Adrenal gland (tissue), 12 donors: ENCODE measurements around the gene ATP6V1F. TPM values are rescaled to one million over a fixed set of nuclear protein-coding genes. Genes with fewer than 3 reads are reported as not detected.

ENCODE experiments used
- DNase-seq, 7 donors: peaks; one replicate each; pipeline ENCODE4 v3.0.0-alpha.2; 2019 to 2020
- H3K27ac ChIP-seq, 5 donors: fragments of 200-600 bp; sonication (generic) in 4 of 5; 1 replicate in 3 of 5; 2 replicates in 2 of 5; pipeline versions ENCODE4 v1.5.1 to v1.8.0; 2016 to 2020; ENCODE audit warnings: mild to moderate bottlenecking in 1 of 5
- H3K27me3 ChIP-seq: fragments of 200-600 bp; 2 replicates; pipeline ENCODE4 v1.8.0; 2021
- H3K36me3 ChIP-seq, 2 donors: fragments of 200-600 bp; replicated peaks in 1 of 2; 1 replicate in 1 of 2; 2 replicates in 1 of 2; pipeline versions ENCODE4 v1.5.1 to v1.8.0; 2018 to 2022
- H3K4me1 ChIP-seq, 2 donors: fragments of 200-600 bp; replicated peaks in 1 of 2; 1 replicate in 1 of 2; 2 replicates in 1 of 2; pipeline versions ENCODE4 v1.5.1 to v1.8.0; 2018 to 2021
- H3K4me3 ChIP-seq, 4 donors: fragments of 200-600 bp; sonication (generic) in 3 of 4; one replicate each; pipeline ENCODE4 v1.5.1; 2016 to 2018
- H3K9me3 ChIP-seq, 3 donors: fragments of 200-600 bp; sonication (generic) in 1 of 3; replicated peaks in 1 of 3; 1 replicate in 2 of 3; 2 replicates in 1 of 3; pipeline versions ENCODE4 v1.5.1 to v1.8.0; 2016 to 2021
- POLR2A ChIP-seq, 2 donors: fragments of 450-650 bp; IDR thresholded peaks; one replicate each; pipeline ENCODE4 v1.6.1; 2017; ENCODE audit warnings: antibody characterized with exemption in 2 of 2, mild to moderate bottlenecking in 2 of 2, moderate library complexity in 1 of 2
- WGBS, 4 donors: extraction: QIAGEN DNeasy Blood & Tissue Kit in 2 of 4; methylation state at CpG; one replicate each; pipeline versions ENCODE4 v1.1.5 to v1.1.7; 2013 to 2017; 5-methylcytosine and 5-hydroxymethylcytosine counted together
- intact Hi-C, 2 donors: fragments of 100-400 bp; cut with DNase I; formaldehyde crosslinking; loops; one replicate each; pipeline versions ENCODE4 v1.14.1 to v1.15.0; 2022 to 2023
- polyA plus RNA-seq, 3 donors: library from polyadenylated mRNA; stranded (reverse); fragments of 200-250 nt in 2 of 3; fragments of 350-450 nt in 1 of 3; fragmentation: Illumina TruSeq in 1 of 3; extraction: RNeasy Lipid Tissue Mini Kit (QIAGEN cat#74804) in 1 of 3; gene quantifications; one replicate each; pipeline ENCODE4 v1.2.3, GENCODE V29; 2013 to 2014
- total RNA-seq, 9 donors: library from RNA; depleted of rRNA in 4 of 9; stranded (reverse); fragments of >200 nt in 4 of 9; fragments of 120-200 nt in 1 of 9; fragmentation: NEBNext Ultra II Directional in 1 of 9; extraction: Animal tissue kit (Norgen Biotek cat#: 25700) in 1 of 9; gene quantifications; one replicate each; pipeline versions ENCODE4 v1.1.0 to v1.2.4, GENCODE V29; 2013 to 2023
- TF ChIP-seq, protein P1 (sequence below), 6 experiments: fragments of 450-650 bp in 4 of 6; fragments of 200-600 bp in 2 of 6; sonication (generic) in 1 of 6; IDR thresholded peaks; 1 replicate in 5 of 6; 2 replicates in 1 of 6; pipeline versions ENCODE4 v1.5.1 to v1.8.0; 2016 to 2021; ENCODE audit warnings: antibody characterized with exemption in 6 of 6, mild to moderate bottlenecking in 2 of 6, moderate library complexity in 1 of 6
- donor health status: healthy with polysubstance abuse.
- donor health status: Bipolar disorder and iron deficiency.
- donor health status: DM: yes; HTN: yes; CAD: no.
- donor health status: DM: no; HTN: no; CAD: no.
- donor health status: DM: no; HTN: no; CAD: no.
- donor health status: DM: yes; HTN: yes; CAD: no.

ATP6V1F gene
- total and polyA plus RNA-seq, 12 donors, result 94.6 to 334 (median 183) TPM

DNA sequence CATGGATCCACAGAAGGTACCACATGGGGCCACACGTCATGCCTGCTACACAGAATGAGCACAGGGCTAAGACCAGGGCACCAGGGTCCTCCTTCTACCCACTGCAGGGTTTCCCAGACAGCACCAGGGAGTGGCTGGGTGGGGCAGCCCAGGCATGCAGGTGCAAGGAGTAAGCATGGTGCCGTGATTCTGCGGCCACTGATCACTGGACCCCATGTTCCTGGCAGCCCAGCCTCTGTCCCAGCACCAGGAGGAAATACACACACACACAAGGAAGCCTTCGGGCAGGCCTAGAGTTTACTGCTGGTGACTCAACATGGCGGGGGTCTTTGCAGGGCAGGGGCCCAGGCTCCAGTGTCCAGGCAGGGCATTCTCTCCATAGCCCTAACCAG is 13.9 kb downstream of the ATP6V1F start:
- Histone ChIP-seq H3K27me3 (no peaks in the 10 kb centered on the region), H3K36me3 (no peaks in the 10 kb centered on the region), H3K27ac (no peak overlapping the region), H3K9me3 (no peaks in the 10 kb centered on the region), H3K4me3 (no peak overlapping the region), H3K4me1 (no peaks in the 10 kb centered on the region)
- DNase-seq, result no peak
- intact Hi-C loops, result no loop called here
- TF ChIP-seq, protein P1, sequence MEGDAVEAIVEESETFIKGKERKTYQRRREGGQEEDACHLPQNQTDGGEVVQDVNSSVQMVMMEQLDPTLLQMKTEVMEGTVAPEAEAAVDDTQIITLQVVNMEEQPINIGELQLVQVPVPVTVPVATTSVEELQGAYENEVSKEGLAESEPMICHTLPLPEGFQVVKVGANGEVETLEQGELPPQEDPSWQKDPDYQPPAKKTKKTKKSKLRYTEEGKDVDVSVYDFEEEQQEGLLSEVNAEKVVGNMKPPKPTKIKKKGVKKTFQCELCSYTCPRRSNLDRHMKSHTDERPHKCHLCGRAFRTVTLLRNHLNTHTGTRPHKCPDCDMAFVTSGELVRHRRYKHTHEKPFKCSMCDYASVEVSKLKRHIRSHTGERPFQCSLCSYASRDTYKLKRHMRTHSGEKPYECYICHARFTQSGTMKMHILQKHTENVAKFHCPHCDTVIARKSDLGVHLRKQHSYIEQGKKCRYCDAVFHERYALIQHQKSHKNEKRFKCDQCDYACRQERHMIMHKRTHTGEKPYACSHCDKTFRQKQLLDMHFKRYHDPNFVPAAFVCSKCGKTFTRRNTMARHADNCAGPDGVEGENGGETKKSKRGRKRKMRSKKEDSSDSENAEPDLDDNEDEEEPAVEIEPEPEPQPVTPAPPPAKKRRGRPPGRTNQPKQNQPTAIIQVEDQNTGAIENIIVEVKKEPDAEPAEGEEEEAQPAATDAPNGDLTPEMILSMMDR (IDR thresholded peaks at IDR 0.05), result no peak
- TF ChIP-seq POLR2A (IDR thresholded peaks at IDR 0.05), result no peak
- WGBS, 4 donors, result 70 to 82% (median 82%) methylated on average over 3 to 5 of the region's 5 CpGs; no CpG with 5 or more reads in 1 of the 4 donors

DNA sequence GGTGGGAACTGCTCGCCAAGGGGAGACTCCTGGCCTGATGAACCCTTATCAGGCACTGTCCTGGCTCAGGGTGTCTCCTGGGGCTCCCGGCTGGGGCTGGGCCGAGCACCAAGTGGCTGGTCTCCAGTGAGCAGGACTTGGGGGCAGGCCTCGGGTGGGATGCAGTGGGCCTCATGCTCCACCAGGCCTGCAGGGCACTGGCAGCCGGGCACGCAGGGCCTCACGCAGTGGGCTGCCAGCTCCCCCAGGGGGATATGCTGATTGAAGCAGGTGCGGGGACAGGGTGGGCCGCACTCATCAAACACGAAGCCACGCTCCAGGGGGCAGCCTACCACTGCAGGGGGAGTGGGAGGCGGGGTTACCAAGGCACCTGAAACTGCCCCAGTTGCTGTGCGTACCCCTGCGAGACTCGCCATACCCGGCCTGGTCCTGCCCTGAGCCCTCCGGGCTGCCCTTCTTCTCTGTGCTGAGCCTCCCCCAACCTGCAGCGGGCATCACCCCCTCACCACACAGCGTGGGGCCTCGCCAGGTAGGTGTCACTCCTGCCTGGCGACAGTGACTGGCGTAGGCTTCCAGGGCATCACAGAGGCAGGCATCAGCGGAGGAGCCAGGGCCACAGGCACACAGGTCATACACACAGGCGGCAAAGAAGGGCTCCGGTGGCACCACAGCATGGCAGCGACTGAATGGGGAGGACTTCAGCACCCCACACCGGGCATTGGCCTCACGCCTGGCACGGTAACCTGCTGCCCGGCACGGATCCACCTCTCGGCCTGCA is 14.5 kb downstream of the ATP6V1F start:
- Histone ChIP-seq H3K9me3 (no peaks in the 10 kb centered on the region), H3K4me1 (no peaks in the 10 kb centered on the region), H3K27ac (no peak overlapping the region), H3K4me3 (no peak overlapping the region), H3K27me3 (no peaks in the 10 kb centered on the region), H3K36me3 (no peaks in the 10 kb centered on the region)
- TF ChIP-seq, protein P1 (IDR thresholded peaks at IDR 0.05), result no peak
- no peak for TF ChIP-seq POLR2A (IDR thresholded peaks at IDR 0.05)
- no peak for DNase-seq
- intact Hi-C loops, result no loop called here
- WGBS, 4 donors, result 78 to 95% (median 91%) methylated on average over 4 to 32 of the region's 32 CpGs

DNA sequence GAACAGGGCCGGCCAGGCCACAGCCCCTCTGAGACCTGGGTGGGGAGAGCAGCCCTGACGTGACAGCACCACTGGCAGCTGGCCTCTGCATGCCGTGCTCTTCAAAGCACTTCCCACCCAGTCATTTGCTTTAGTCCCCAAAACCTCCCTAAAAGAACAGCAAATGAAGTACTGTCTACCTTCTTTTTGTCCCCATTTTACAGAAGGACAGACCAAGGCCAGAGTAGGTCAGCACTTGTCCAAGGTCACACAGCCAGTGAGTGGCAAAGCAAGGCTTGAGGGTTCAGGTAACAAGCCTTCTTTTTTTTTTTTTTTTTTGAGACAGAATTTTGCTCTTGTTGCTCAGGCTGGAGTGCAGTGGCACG is 15.1 kb downstream of the ATP6V1F start:
- intact Hi-C loops, result no loop called here
- H3K4me1 ChIP-seq, result no peaks in the 10 kb centered on the region
- no peak overlapping the region for H3K4me3 ChIP-seq
- no peak for DNase-seq
- H3K27me3 ChIP-seq, result no peaks in the 10 kb centered on the region
- 57 to 88% (median 79%) methylated on average over 3 to 4 of the region's 4 CpGs for WGBS, 4 donors
- no peaks in the 10 kb centered on the region for H3K9me3 ChIP-seq
- H3K27ac ChIP-seq, result no peak overlapping the region
- TF ChIP-seq, protein P1 (IDR thresholded peaks at IDR 0.05), result no peak
- no peak for TF ChIP-seq POLR2A (IDR thresholded peaks at IDR 0.05)
- no peaks in the 10 kb centered on the region for H3K36me3 ChIP-seq

DNA sequence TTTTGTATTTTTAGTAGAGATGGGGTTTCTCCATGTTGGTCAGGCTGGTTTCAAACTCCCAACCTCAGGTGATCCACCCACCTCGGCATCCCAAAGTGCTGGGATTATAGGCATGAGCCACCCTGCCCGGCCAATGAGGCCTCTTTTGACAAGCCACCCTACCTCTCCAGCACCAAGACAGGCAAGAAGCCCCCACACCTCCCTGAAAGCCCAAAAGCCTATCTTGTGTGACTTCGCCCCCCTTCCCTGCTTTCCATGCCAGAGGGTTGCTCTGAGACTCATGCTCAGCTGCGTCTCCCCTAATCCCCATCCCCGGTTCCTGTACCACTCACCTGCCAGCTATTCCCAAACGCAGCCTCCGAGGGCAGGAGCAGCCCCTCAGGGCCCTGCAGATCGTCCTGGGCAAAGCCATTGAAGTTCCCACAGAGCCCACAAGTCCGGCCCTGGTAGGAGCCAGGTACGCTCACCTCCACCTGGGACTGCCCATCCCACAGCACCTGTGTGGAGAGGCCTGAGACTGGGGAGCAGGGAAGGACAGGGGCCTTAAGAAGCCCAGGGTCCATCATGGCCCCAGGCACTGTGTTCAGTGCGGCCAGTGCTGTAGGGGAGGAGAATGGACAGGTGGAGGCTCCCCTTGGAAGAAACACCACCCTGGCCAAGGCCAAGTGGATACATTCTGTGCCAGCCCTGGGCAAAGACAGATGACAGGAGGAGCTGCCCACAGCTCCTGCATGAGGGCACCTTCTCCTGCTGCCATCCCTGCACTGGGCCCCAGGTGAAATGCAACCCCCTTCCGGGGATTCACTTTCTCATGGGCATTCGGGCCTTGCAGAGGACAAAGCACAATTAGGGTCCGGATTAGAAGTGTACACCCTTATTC is 15.8 kb downstream of the ATP6V1F start:
- 80 to 93% (median 89%) methylated on average over 11 to 14 of the region's 14 CpGs for WGBS, 4 donors
- no peak for DNase-seq
- no peaks in the 10 kb centered on the region for H3K9me3 ChIP-seq
- H3K36me3 ChIP-seq, result no peaks in the 10 kb centered on the region
- H3K27me3 ChIP-seq, result no peaks in the 10 kb centered on the region
- intact Hi-C loops, result no loop called here
- H3K27ac ChIP-seq, result no peak overlapping the region
- TF ChIP-seq, protein P1 (IDR thresholded peaks at IDR 0.05), result no peak
- TF ChIP-seq POLR2A (IDR thresholded peaks at IDR 0.05), result no peak
- no peak overlapping the region for H3K4me3 ChIP-seq
- H3K4me1 ChIP-seq, result no peaks in the 10 kb centered on the region
